ENCODE measurements around the gene RUNX3.

The RUNX3 gene

GRCh38 chr1:24929398-24930259 lies 447 bp downstream of the RUNX3 start:
- no peak for DNase-seq (ENCODE audit: low read depth, low spot score)

DNA sequence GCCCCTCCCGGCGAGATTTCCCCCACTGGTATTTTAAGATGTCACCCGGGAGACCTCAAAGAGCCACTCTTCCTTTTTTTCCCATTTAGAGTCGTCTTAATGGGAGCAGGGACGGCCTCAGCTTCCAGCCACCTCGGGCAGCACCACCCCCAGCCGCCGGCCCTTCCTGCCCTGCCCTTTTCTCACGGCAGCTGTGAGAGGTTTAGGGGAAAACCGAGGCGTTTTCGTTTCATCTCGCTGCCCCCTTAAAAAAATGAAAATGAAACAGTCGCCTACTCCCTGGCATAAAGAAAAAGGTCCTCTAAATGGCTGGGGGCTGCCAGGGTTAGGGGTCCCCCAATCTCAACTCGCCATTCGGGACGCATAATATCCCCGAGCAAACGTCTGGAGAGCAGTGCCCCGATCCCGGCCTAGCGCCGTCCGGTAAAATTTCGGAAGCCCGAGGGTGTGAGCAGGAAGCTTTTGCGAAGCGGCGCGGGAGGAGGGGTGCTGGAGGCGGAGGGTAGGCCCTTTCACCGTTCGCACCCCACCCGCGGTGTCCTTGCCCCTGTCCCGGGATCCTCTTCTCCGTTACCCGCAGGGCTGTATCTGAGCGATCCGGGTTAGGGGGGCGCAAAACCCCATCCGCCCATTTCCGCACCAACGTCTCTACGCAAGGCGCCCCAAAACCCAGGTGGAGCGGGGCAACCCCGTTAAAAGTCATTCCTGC lies 1.2 kb downstream of the RUNX3 start:
- DNase-seq (ENCODE audit: low read depth, low spot score): no peak

- no peak for DNase-seq (ENCODE audit: low read depth, low spot score)
Observed at GRCh38 chr1:24927988-24928688, 1.9 kb downstream of the RUNX3 start.

DNA sequence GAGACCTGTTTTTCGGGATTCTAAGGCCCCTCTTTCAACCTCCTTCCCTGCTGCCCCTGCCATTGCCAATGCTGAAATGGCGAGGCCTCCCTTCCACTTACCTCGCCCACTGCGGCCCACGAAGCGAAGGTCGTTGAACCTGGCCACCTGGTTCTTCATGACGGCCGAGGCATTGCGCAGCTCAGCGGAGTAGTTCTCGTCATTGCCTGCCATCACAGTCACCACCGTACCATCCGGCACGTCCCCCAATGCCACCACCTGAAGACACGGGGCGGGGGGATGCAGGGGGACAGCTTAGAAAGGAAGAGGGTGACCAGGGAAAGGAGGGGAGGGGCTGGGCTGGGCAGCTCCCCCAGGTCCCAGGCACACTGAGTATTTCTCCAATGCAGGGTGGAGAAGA lies 2.6 kb downstream of the RUNX3 start:
- no peak for DNase-seq (ENCODE audit: low read depth, low spot score)

- DNase-seq (ENCODE audit: low read depth, low spot score): no peak
Observed at GRCh38 chr1:24926563-24927249, 3.4 kb downstream of the RUNX3 start.

GRCh38 chr1:24925963-24926362 lies 4.1 kb downstream of the RUNX3 start:
- no peak for DNase-seq (ENCODE audit: low read depth, low spot score)

DNA sequence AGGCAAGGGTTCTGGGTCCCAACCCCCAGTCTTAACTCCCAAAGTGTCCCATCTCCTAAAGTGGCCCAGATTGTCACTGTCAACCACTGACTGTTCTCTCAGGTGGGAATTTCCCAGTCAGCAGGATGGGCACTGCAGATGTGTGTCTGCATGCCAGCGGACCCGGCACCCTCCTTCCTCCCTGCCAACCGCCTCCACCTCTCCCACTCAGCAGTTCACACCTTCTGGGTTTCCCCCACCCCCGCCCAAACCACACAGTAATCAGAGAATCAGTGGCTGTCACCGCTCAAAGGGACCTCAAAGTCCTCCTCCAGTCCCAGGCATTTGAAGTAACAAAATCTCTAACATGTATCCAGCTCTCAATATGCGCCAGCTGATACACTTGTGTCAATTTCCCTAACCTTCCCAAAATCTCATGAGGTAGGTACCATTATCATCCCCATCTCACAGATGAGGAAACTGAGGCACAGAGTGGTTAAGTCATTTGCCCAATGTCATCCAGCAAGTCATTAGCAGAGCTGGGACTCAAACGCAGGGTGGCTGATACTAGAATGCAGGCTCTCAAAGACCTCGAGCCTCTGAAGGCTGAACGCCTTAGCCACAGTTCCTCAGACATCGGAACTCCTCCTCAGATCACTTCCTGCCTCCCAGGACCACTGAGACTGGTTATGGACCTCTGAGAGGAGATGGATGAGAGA lies 4.8 kb downstream of the RUNX3 start:
- peak; percentile 72 for DNase-seq (ENCODE audit: low read depth, low spot score)

- DNase-seq (ENCODE audit: low read depth, low spot score): no peak
Observed at GRCh38 chr1:24923485-24924113, 6.5 kb downstream of the RUNX3 start.

DNA sequence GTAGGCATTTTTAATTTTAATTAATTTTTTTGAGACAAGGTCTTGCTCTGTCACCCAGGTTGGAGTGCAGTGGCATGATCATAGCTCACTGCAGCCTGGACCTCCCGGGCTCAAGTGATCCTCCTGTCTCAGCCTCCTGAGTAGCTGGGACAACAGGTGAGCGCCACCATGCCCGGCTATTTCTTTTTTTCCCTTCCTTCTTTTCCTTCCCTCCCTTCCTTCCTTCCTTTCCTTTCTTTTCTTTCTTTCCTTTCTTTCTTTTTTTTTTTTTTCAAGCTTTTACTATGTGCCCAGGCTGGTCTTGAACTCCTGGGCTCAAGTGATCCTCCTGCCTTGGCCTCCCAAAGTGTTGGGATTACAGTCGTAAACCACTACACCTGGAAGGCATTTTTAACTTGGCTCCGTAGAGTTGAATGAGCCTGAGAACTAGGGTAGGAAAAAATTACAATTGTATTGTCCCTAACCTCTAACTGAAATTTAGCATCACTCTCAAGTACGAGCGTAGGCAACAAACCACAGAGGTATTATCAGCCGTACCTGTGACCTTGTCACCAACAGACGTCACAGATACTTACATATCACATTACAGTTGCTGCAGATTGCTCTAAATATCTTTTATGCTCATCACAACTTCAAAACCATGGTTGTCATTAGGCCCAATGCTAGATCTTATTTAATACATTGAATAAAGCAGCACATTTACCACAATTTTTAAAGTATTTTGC lies 8.0 kb downstream of the RUNX3 start:
- DNase-seq (ENCODE audit: low read depth, low spot score): no peak

- DNase-seq (ENCODE audit: low read depth, low spot score): no peak
Observed at GRCh38 chr1:24921412-24921811, 8.7 kb downstream of the RUNX3 start.

- no peak for DNase-seq (ENCODE audit: low read depth, low spot score)
Observed at GRCh38 chr1:24920533-24920925, 9.5 kb downstream of the RUNX3 start.

GRCh38 chr1:24919791-24920532 lies 10.1 kb downstream of the RUNX3 start:
- peak; percentile 57 for DNase-seq (ENCODE audit: low read depth, low spot score)

GRCh38 chr1:24918995-24919605 lies 11.0 kb downstream of the RUNX3 start:
- DNase-seq (ENCODE audit: low read depth, low spot score): no peak

DNA sequence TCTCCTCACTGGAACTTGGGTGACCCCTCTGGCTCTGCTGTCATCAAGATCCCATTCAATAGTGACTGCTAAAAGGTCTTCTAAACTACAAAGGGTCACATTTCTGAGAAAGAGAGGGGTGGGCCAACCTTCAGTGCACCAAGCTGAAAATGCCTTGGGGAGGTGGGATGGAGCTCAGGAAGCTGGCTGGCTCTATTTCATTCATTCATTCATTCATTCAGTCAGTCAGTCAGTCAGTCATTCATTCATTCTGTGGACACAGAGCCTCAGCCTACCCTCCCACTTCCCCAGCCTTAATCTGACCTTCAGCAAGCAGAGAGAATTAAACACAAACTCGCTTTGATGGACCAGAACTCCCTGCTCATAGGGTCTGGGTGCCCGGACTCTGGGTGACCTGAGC lies 11.7 kb downstream of the RUNX3 start:
- no peak for DNase-seq (ENCODE audit: low read depth, low spot score)

DNA sequence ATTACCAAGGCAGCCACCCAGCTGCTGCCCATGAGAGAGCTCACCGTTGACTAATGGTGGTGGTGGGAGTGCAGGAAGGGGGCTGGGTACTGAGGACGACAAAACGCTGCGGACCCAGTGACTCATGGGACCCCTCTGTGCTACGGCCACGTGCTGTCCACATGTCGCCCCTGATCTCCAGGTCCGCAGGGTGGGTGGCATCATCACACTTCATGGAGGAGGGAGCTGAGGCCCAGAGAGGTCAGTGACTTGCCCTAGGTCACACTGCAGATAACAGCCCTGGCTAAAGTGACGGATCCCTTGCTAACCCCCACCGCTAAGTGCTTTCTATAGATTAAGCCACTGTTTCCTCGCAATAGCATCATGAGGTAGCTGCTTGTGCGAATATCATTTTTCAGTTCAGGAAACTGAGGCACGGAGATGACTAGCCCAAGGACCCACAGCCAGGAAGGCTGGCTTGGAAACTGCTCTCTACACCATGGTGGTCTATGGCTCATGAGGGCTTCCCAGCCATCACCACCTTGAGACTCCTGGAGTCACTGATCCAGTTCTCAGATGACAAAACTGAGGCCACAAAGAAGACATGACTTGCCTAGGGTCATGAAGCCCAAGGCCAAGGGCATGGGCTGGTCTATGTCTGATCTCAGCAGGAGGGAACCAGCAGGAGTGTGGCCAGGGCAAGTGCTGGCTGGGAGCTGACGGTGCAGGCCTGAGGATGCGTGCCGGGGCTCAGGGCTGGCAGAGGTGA lies 12.6 kb downstream of the RUNX3 start:
- no peak for DNase-seq (ENCODE audit: low read depth, low spot score)

GRCh38 chr1:24915816-24916602 lies 14.1 kb downstream of the RUNX3 start:
- DNase-seq (ENCODE audit: low read depth, low spot score): no peak

Measured in activated CD4-positive, CD25-positive, alpha-beta regulatory T cell treated with anti-CD3 and anti-CD28 coated beads, Interleukin-2, amount 50 U/mL, for 16 hours (primary cell).